ENCODE data around the gene PYGM.

The PYGM gene

GRCh38 chr11:64759722-64760719 lies at the start of gene PYGM:
TSS of gene PYGM (minus strand) at chr11:64759974. CDS start at chr11:64759898, 76 bp downstream.
- no peak for DNase-seq (ENCODE audit: low read depth in 2 of 2)

GRCh38 chr11:64805481-64805880 lies 45.7 kb upstream of the PYGM start:
- DNase-seq (ENCODE audit: low read depth in 2 of 2): no peak

- DNase-seq (ENCODE audit: low read depth in 2 of 2): no peak
Observed at GRCh38 chr11:64804346-64805210, 44.8 kb upstream of the PYGM start.

- no peak for DNase-seq (ENCODE audit: low read depth in 2 of 2)
Observed at GRCh38 chr11:64803846-64804345, 44.1 kb upstream of the PYGM start.

- peak; percentile 79 to 91 for DNase-seq (ENCODE audit: low read depth in 2 of 2)
Observed at GRCh38 chr11:64803158-64803845, 43.5 kb upstream of the PYGM start, which contains the start of gene MAP4K2. TSS of gene MAP4K2 (minus strand) at chr11:64803214. CDS start at chr11:64803149, 65 bp downstream.

- peak in 1 of 2 donors; percentile 23 for DNase-seq (ENCODE audit: low read depth in 2 of 2)
Observed at GRCh38 chr11:64802370-64803157, 42.8 kb upstream of the PYGM start.

GRCh38 chr11:64801561-64802369 lies 42.0 kb upstream of the PYGM start:
- DNase-seq (ENCODE audit: low read depth in 2 of 2): no peak

- DNase-seq (ENCODE audit: low read depth in 2 of 2): no peak
Observed at GRCh38 chr11:64801158-64801464, 41.3 kb upstream of the PYGM start.

GRCh38 chr11:64800303-64801157 lies 40.8 kb upstream of the PYGM start:
- DNase-seq (ENCODE audit: low read depth in 2 of 2): no peak

GRCh38 chr11:64799623-64800302 lies 40.0 kb upstream of the PYGM start:
- DNase-seq (ENCODE audit: low read depth in 2 of 2): no peak

- no peak for DNase-seq (ENCODE audit: low read depth in 2 of 2)
Observed at GRCh38 chr11:64799256-64799622, 39.5 kb upstream of the PYGM start.

GRCh38 chr11:64796757-64797541 lies 37.2 kb upstream of the PYGM start:
- DNase-seq (ENCODE audit: low read depth in 2 of 2): no peak

- DNase-seq (ENCODE audit: low read depth in 2 of 2): no peak
Observed at GRCh38 chr11:64796047-64796756, 36.4 kb upstream of the PYGM start.

GRCh38 chr11:64794526-64794925 lies 34.8 kb upstream of the PYGM start:
- DNase-seq (ENCODE audit: low read depth in 2 of 2): no peak

- no peak for DNase-seq (ENCODE audit: low read depth in 2 of 2)
Observed at GRCh38 chr11:64793271-64794160, 33.7 kb upstream of the PYGM start.

- DNase-seq (ENCODE audit: low read depth in 2 of 2): no peak
Observed at GRCh38 chr11:64792482-64792881, 32.7 kb upstream of the PYGM start.
